Spinal cord (tissue), 10 donors: ENCODE measurements around the gene C1QL4. TPM values are rescaled to one million over a fixed set of nuclear protein-coding genes. Genes with fewer than 3 reads are reported as not detected.
"Not testable (repeated sequence)": the region's sequence is repeated elsewhere in the genome, so short reads cannot be mapped to it uniquely, and the experiment has no call there.

Experiments
- DNase-seq, 6 donors: peaks; one replicate each; pipeline versions ENCODE4 v3.0.0 to v3.0.0-alpha.2; 2013 to 2015; ENCODE audit warnings: low spot score in 6 of 6, low read depth in 4 of 6
- H3K27ac ChIP-seq: one replicate; pipeline ENCODE4 v1.5.1; 2013; ENCODE audit warnings: low read depth, low read length, control low read depth
- H3K27me3 ChIP-seq: one replicate; pipeline ENCODE4 v1.6.1; 2013; ENCODE audit warnings: low read length; ENCODE audit not compliant: control insufficient read depth, insufficient read depth
- H3K36me3 ChIP-seq: one replicate; pipeline ENCODE4 v1.6.1; 2013; ENCODE audit warnings: low read length; ENCODE audit not compliant: control insufficient read depth, insufficient read depth
- H3K4me1 ChIP-seq: one replicate; pipeline ENCODE4 v1.6.1; 2013; ENCODE audit warnings: low read length; ENCODE audit not compliant: control insufficient read depth, insufficient read depth
- H3K4me3 ChIP-seq: one replicate; pipeline ENCODE4 v1.5.1; 2013; ENCODE audit warnings: low read depth, low read length, control low read depth
- H3K9me3 ChIP-seq: one replicate; pipeline ENCODE4 v1.6.1; 2013; ENCODE audit warnings: low read length; ENCODE audit not compliant: control insufficient read depth, insufficient read depth
- WGBS: methylation state at CpG from one replicate; pipeline ENCODE4 v1.1.5; 2013; ENCODE audit warnings: missing lambda C conversion rate; ENCODE audit not compliant: insufficient coverage; 5-methylcytosine and 5-hydroxymethylcytosine counted together
- polyA plus RNA-seq, 2 donors: library from polyadenylated mRNA; unstranded; fragments of 120-200 nt; gene quantifications; one replicate each; pipeline ENCODE4 v1.2.1, GENCODE V29; 2013; ENCODE audit not compliant: insufficient read length in 2 of 2
- total RNA-seq, 2 donors: library from RNA; depleted of rRNA in 1 of 2; stranded (reverse); fragments of 120-200 nt in 1 of 2; fragments of >200 nt in 1 of 2; gene quantifications; one replicate each; pipeline versions ENCODE4 v1.2.3 to v1.2.4, GENCODE V29; 2013 to 2014
- donor health status: healthy.

The C1QL4 gene
- total and polyA plus RNA-seq, 4 donors = 3.8 to 34.6 (median 14.9) TPM

DNA sequence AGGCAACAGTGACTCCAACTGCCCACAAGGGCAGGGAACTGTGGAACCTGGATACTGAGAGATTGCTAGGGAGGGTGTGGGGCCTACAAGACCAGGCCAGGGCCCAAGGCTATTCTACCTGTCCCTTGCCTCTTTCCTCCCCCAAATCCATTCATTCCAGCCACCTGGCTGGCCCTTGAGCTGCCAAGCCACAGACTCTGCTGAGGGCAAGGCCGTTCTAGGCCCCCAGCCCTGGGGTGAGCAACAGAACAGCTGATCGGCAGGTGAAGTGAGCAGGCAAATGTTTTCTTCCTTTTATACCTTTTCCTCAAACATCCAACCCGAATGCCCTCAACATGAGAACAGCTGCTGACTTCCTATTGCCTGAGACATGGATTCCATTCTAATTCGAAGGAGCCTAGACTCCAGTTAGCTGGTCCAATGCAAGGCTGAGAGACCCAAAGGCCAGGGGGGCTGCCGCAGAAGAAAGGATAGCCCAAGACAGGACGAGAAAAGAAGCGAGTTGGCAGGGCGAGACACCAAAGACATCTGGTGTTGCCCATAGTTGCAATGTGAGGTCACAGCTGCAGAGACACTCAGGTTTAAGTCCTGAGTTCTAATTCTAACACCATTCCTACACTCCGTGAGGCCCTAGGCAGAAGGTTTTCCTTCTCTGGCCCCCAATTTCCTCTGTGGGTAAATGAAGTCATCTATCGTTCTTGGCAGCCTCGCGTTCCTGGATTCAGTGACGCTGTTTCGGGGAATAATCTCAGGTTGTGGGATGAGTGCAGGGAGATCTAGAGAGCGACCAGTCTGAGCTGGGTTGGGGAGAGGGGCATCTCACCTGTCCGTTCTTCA, 1.7 kb downstream of the C1QL4 start:
- 42% methylated on average over 15 of the region's 16 CpGs for WGBS

GRCh38 chr12:49334681-49335080, 2.3 kb downstream of the C1QL4 start:
- Histone ChIP-seq H3K27ac (no peak overlapping the region), H3K36me3 (peaks cover 11% of the 10 kb centered on the region), H3K27me3 (peaks cover 84% of the 10 kb centered on the region), H3K4me1 (peaks cover 70% of the 10 kb centered on the region), H3K4me3 (no peak overlapping the region), H3K9me3 (no peaks in the 10 kb centered on the region)
- WGBS = 35% methylated on average over 11 of the region's 12 CpGs
- peak in 1 of 6 donors; percentile 12 for DNase-seq

More for the DNA sequence above, 1.7 kb downstream of the C1QL4 start:
- H3K4me1 ChIP-seq = peaks cover 76% of the 10 kb centered on the region
- no peak overlapping the region for H3K27ac ChIP-seq
- no peaks in the 10 kb centered on the region for H3K9me3 ChIP-seq
- H3K4me3 ChIP-seq = no peak overlapping the region
- H3K27me3 ChIP-seq = peaks cover 91% of the 10 kb centered on the region
- peaks cover 8% of the 10 kb centered on the region for H3K36me3 ChIP-seq
- peak in 1 of 6 donors; percentile 3 for DNase-seq

DNA sequence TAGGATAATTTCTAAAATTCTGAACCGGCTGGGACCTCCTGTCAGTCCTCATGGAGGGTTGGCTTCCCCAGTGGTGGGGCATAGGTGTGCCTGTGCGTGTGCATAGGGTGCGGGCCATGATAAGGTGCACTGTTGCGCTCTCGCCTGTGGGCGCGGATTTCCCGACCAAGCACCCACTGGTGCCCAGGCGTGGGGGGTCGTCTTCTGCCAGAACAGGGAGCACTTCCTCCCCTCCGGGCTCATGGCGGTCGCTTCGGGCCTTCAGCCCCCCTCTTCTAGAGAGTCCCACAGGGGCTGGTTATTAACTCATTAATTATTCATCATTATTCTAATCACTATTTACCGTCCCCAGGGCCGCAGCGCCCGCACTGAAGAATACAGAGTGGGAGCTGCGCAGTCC, 2.8 kb downstream of the C1QL4 start:
- Histone ChIP-seq H3K9me3 (no peaks in the 10 kb centered on the region), H3K4me3 (no peak overlapping the region), H3K4me1 (peaks cover 66% of the 10 kb centered on the region), H3K27me3 (peaks cover 80% of the 10 kb centered on the region), H3K27ac (no peak overlapping the region), H3K36me3 (peaks cover 11% of the 10 kb centered on the region)
- 33% methylated on average over 17 of the region's 19 CpGs for WGBS
- no peak for DNase-seq

DNA sequence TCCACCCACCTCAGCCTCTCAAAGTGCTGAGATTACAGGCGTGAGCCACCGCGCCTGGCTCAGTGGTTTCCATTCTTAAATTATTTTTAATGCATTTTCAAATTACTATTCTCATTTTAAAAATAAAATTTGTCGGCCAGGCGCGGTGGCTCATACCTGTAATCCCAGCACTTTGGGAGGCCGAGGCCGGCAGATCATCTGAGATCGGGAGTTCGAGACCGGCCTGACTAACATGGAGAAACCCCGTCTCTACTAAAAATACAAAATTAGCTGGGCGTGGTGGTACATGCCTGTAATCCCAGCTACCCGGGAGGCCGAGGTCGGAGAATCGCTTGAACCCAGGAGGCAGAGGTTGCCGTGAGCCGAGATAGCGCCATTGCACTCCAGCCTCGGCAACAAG, 3.2 kb downstream of the C1QL4 start:
- Histone ChIP-seq H3K4me1 (peaks cover 61% of the 10 kb centered on the region), H3K27me3 (peaks cover 75% of the 10 kb centered on the region), H3K36me3 (peaks cover 11% of the 10 kb centered on the region)
- H3K4me3 ChIP-seq, DNase-seq, H3K27ac ChIP-seq, H3K9me3 ChIP-seq: not testable (repeated sequence)
- WGBS = 10% methylated on average over 2 of the region's 21 CpGs

- 15% methylated on average over 35 of the region's 40 CpGs for WGBS
- no peak overlapping the region for H3K4me3 ChIP-seq
- H3K27me3 ChIP-seq = peaks cover 67% of the 10 kb centered on the region
Measured at GRCh38 chr12:49332891-49333371, 4.1 kb downstream of the C1QL4 start.

DNA sequence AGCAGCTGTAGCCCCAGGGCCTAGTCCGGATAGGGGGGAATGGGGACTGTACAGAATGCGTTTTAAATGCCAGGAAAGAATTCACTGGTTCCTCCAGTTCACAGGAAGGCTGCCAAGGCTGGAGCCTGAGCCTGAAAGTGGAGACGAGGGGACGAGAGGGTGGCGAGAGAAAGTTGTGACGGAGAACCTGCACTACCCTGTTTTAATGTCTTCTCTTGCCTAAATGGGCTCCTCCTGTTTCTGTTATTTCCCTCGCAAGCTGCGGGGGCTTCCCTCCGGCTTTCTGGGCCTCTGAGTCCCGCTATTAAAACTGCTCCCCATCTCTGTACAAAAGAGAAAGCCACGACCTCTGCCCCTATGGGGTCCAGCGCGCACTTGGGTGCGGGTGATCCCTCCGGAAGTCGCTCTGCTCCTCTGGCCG, 4.5 kb downstream of the C1QL4 start:
- peak in 1 of 6 donors; percentile 3 for DNase-seq
- no peaks in the 10 kb centered on the region for H3K9me3 ChIP-seq
- 50% methylated on average over 17 of the region's 17 CpGs for WGBS
- H3K36me3 ChIP-seq = peaks cover 11% of the 10 kb centered on the region
- H3K4me1 ChIP-seq = peaks cover 48% of the 10 kb centered on the region
- no peak overlapping the region for H3K27ac ChIP-seq
- H3K27me3 ChIP-seq = peaks cover 62% of the 10 kb centered on the region
- no peak overlapping the region for H3K4me3 ChIP-seq

More at GRCh38 chr12:49332891-49333371, 4.1 kb downstream of the C1QL4 start:
- DNase-seq = peak in 1 of 6 donors; percentile 2
- no peaks in the 10 kb centered on the region for H3K9me3 ChIP-seq
- H3K27ac ChIP-seq = no peak overlapping the region
- H3K4me1 ChIP-seq = peaks cover 53% of the 10 kb centered on the region
- H3K36me3 ChIP-seq = peaks cover 11% of the 10 kb centered on the region

GRCh38 chr12:49331380-49332222, 5.4 kb downstream of the C1QL4 start:
- DNase-seq = peak in 3 of 6 donors; percentile 62 to 89 (median 85)
- Histone ChIP-seq H3K27ac (no peak overlapping the region), H3K27me3 (peaks cover 54% of the 10 kb centered on the region), H3K36me3 (peaks cover 11% of the 10 kb centered on the region), H3K4me1 (peaks cover 40% of the 10 kb centered on the region), H3K9me3 (no peaks in the 10 kb centered on the region), H3K4me3 (no peak overlapping the region)
- WGBS = 22% methylated on average over 11 of the region's 11 CpGs

DNA sequence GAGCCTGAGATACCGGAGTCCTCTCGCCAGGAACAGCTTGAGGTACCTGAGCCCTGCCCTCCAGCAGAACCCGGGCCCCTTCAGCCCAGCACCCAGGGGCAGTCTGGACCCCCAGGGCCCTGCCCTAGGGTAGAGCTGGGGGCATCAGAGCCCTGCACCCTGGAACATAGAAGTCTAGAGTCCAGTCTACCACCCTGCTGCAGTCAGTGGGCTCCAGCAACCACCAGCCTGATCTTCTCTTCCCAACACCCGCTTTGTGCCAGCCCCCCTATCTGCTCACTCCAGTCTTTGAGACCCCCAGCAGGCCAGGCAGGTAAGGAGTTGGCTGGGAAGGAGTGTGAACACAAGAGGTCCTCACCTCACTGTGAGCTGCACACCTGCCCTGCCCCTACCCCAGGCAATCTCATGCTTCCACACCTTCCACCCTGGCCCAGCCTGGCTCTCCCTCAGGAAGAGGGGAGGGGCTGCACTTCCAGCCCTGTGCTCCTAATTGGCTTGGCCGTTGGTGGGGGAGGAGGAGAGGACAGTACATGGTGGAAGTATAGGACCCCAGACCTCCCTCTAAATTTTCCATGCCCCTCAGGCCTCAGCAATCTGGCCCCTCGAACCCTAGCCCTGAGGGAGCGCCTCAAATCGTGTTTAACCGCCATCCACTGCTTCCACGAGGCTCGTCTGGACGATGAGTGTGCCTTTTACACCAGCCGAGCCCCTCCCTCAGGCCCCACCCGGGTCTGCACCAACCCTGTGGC, 6.2 kb downstream of the C1QL4 start:
- H3K4me1 ChIP-seq = peaks cover 36% of the 10 kb centered on the region
- DNase-seq = no peak
- peaks cover 46% of the 10 kb centered on the region for H3K27me3 ChIP-seq
- no peaks in the 10 kb centered on the region for H3K9me3 ChIP-seq
- no peak overlapping the region for H3K27ac ChIP-seq
- peaks cover 11% of the 10 kb centered on the region for H3K36me3 ChIP-seq
- 71% methylated on average over 9 of the region's 14 CpGs for WGBS
- H3K4me3 ChIP-seq = no peak overlapping the region

DNA sequence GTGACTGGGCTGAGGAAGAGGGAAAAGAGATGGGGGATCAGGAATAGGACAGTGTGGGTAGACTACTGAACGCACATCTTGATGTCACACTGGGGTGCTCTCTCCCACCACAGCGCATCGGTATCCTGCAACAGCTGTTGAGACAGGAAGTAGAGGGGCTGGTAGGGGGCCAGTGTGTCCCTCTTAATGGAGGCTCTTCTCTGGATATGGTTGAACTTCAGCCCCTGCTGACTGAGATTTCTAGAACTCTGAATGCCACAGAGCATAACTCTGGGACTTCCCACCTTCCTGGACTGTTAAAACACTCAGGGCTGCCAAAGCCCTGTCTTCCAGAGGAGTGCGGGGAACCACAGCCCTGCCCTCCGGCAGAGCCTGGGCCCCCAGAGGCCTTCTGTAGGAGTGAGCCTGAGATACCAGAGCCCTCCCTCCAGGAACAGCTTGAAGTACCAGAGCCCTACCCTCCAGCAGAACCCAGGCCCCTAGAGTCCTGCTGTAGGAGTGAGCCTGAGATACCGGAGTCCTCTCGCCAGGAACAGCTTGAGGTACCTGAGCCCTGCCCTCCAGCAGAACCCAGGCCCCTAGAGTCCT, 6.9 kb downstream of the C1QL4 start:
- H3K4me1 ChIP-seq = peaks cover 34% of the 10 kb centered on the region
- no peaks in the 10 kb centered on the region for H3K9me3 ChIP-seq
- WGBS = 95% methylated on average over 4 of the region's 7 CpGs
- DNase-seq = no peak
- peaks cover 39% of the 10 kb centered on the region for H3K27me3 ChIP-seq
- peaks cover 11% of the 10 kb centered on the region for H3K36me3 ChIP-seq
- H3K27ac ChIP-seq = no peak overlapping the region
- H3K4me3 ChIP-seq = no peak overlapping the region
